HuH-7 (cell line): ENCODE results near the gene B4GALNT1.
"Not testable (repeated sequence)": the region's sequence is repeated elsewhere in the genome, so short reads cannot be mapped to it uniquely, and the experiment has no call there.

Source experiments
- DNase-seq: peaks from one replicate; pipeline ENCODE4 v3.0.0; 2011; ENCODE audit warnings: low spot score

B4GALNT1 gene

DNA sequence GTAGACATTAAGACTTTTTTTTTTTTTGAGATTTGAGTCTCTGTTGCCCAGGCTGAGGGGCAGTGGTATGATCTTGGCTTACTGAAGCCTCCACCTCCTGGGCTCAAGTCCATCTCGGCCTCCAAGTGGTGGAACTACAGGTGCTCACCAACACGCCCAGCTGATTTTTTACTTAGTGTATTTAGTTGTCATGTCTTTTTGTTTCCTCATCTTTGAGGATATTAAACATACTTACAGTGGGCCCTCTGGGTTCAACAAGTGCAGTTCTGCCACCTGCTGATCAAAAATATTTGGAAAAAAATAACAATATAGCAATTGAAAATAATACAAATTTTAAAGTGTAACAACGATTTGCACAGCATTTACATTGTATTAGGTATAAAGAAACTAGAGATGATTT lies 4.4 kb upstream of the B4GALNT1 start:
- DNase-seq = no peak

DNA sequence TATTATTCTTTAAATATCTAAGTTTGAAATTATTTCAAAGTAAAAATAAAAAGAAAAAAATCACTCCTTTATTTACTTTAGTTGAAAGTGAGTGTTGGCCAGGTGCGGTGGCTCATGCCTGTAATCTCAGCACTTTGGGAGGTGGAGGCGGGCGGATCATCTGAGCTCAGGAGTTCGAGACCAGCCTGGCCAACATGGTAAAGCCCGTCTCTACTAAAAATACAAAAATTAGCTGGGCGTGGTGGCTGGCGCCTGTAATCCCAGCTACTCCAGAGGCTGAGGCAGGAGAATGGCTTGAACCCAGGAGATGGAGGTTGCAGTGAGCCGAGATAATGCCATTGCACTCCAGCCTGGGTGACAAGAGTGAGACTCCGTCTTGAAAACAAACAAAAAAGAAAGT lies 3.7 kb upstream of the B4GALNT1 start:
- DNase-seq = not testable (repeated sequence)

DNA sequence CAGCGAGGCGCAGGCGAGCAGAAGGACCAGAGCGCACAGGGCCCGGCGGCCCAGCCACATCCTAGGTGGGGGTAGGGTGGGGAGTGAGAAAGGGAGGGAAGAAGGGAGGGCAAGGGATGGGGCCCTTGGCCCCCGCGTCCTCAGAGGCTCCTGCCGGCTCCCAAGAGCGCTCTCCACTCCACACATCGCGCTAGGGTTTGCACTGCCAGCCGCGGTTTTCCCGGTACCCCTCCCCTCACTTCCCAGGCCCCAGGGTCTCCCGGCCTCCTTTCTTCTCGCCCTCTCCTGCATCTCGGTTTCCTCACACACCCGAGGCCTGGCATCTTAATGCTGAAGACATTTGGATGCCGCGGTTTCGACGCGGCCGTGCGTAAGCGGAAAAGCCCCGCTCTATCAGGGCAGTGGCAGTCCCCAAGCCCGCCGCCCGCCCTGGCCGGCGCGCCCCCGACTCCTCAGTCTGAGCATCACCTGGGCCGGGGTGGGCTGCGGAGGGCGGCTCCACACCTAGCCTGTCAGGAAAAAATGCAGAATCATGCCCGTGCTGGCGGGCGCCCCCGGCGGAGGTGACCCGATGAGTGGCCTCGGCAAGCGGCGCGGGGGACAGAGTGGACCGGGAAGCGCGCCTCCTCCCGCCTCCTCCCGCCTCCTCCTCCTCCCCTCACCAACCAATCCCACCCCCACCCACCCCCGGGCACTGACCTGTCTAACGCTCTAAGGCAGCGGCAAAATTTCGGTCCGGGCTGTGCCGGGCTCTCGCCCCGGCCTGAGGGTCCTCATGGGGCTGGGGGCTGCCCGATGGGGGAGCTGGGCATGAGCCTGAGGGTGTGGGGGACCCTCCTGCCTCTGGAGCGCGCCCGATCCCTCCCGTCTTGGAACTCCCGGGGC lies 686 bp downstream of the B4GALNT1 start:
- DNase-seq = peak; percentile 66

DNA sequence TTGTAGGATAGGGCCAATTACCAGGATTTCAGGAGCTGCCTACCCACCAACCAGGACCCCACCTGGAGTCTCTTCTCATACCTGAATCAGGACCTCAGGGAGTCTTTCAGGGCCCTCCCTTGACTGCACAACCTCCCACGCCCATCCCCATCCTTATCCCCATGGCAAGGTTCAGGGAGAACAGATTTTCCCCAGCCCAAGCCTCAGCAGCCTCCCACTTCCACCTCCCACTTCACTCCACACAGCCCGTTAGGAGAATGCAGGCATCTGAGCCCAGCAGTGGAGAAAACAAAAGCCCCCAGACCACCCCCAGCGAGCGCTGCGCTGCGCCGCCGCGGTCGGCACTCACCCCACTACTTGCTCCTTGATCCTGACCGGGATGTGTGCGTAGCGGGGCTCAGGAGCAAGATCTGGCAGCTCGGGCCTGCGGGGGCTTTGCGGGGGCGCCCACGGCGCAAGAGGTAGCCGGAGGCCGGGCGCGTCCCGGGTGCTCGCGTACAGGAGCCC lies 1.4 kb downstream of the B4GALNT1 start:
- DNase-seq = peak; percentile 24

DNA sequence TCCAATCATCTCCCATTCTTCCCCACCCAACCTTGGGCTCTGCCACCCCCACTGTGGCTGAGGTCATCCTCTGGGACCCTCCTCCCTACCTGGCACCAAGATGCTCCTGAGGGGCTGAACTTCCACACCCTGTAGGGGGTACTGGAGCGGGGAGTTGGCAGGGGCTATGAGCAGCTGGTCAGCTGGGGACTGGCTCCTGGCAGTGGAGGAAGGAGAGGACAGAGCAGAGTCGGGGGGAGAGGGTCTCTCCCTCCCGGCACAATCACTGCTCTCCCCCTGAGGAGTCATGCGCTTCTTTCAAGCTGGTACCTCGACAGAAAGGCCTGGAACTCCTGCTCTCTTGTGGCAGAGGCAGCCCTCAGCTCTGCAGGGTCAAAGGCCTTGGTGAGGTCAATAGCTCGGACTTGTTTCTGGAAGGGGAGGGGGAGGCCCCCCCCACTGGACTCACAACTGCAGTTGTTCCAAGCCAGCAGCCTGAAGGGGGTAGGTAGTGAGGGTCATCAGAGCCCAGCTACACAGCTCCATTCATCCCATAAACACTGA lies 2.0 kb downstream of the B4GALNT1 start:
- DNase-seq = no peak

DNA sequence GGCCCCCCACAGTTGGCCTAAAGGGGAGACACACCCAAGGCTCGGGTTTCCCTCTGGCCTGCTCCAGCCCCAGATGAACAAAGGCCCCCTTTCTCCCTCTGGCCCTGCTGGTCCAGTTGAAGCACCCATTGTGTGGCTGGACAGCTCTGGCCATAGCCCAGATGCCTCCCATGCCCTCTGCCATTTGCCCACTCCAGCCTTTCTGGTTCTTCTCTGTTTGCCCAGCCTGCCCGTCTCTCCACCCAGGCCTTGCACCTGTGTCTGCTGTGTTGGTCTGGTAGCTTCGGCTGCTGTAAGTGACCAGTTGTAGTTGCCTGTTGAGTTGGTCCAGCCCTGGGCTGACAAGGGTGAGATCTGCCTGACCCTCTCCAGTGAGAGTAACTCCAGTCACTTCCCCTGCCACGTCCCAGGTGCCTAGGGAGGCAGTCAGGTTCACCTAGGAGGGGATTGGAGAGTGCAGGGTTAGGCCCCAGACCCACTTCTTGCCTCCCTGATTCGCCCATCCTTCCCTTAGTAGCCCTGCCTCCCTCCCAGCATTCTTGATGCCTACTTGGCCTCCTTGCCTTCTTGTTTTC lies 3.0 kb downstream of the B4GALNT1 start:
- DNase-seq = no peak

DNA sequence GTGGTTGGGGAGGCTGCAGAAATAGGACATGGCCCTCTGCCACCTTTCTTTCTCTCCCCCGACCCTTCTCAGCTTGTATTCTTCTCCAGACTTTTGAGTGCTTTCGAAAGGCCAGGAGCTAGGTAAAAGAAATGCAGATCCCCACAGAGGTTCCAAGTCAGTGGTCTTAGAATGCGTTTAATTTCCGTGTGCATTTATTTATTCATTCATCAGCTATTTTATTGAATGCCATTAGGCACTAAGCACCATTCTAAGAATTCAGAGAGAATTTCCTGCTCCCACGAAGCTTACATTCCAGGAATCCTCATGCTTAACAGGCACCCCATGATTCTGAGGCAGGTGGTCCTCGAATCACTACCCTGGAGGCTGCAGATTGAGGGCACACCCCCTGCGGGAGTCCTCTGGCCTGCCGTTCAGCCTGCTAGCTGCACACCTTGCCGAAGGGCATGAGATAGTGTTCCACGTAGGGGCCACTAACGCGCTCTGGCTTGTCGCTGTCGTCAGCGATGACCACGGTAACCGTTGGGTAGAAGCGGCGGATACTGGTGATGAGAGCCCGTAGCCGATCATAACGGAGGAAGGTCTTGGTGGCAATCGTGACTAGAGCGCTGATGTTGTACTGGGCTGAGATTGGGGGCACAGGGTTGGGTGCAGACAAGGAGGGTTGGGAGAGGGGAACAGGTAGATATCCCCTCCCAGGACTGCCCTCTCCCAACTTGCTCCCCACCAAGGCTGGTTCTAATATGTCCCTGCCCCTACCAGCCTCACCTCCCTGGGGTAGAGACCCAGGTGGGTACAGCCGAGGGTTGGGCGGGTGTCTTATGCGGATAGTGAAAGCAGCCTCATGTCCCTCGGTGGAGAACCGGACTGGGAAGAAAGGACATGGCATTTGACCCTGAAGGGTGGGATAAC lies 4.5 kb downstream of the B4GALNT1 start:
- DNase-seq = no peak

DNA sequence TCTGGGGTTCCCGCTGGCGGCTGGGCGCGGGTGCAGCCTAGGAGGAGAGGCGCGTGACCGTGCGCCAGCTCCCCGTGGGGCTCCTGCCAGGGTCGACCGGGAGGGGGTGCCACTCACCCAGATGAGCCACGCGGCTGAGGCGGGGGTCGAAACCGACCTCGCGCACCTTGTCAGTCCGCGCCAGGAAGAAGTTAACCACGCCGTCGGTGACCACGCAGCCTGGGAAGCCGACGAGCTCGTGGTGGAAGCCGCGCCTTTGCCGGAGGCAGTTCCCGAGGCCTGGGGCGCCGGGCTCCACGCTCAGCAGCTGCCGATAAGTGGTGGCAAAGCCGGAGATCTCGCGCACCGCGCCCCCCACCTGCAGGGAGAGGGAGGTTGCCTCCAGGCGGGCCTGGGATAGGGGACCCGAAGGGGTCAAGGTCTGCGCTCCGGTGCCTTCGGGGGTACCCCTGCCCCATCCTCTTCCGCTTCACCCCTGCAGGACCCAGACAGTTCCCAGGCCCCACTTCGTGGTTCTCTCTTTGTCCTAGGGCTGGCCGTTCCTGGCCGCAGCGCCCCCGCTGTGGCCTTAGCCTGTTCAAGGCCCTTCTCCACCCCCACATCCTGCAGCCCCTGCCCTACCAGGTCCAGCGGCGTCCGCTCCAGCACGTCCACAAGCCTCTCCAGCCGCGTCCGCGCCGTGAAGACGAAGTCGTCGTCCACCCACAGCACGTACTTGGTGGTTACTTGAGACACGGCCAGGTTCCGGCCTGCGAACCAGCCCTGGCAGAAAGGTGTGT lies 5.3 kb downstream of the B4GALNT1 start:
- DNase-seq = no peak

DNA sequence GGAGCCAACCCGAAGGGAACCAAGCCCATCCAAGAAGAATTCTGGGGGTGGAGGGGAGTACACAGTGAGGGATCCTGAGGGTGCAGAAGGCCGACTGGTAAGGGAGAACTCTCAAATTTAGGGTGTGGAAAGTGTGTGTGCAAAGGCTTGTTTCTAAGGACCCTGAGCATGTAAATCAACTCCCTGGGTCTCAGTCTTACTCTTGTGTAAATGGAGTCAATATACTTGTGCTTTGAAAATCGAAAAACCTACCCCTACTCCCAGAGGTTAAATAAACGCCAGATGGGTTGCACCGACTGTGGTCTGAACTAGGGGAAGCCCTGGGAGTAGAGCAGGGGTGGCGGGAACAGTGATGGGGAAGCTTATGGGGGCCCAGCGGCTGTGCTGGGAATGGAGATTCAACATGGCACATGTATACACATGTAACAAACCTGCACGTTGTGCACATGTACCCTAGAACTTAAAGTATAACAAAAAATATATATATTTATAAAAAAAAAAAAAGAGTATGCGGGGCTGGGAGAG lies 6.0 kb downstream of the B4GALNT1 start:
- DNase-seq = no peak

DNA sequence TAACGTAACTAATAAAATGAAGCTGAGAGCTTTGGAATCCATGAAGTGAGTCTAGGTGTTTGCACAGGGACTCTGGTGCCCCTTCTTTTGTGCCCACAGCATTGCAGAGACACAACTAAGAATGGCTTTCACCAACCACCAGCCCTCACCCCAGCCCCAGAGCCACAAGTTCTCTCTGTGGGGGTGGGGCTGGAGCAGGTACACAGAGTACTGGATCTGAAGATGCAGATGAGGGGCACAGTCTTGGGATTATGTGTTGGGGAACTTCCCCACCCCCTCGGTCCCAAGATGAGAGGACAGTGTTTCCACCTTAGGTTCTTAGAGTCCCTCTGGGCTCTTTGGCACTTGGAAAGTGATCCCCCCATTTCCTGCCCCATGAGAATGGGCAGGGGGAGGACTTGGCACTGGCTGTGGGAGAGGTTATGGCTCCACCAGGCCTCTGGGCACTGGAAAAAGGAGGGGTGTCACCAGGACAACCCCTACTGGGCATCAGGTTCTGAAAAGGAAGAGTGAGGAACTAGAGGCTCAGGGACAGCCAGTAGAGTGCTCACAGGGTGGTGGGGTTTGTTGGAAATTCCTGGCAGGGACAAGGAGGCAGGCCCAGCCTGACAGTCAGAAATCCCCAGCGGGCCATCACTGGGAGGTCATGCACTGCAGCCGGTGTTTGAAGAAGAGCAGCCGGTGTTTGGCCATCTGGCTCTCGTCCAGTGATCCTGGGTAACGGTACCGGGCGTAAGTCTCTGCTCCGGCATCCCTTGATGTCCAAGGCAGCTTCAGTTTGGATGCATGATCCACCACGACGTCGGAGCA lies 6.7 kb downstream of the B4GALNT1 start:
- DNase-seq = no peak

DNA sequence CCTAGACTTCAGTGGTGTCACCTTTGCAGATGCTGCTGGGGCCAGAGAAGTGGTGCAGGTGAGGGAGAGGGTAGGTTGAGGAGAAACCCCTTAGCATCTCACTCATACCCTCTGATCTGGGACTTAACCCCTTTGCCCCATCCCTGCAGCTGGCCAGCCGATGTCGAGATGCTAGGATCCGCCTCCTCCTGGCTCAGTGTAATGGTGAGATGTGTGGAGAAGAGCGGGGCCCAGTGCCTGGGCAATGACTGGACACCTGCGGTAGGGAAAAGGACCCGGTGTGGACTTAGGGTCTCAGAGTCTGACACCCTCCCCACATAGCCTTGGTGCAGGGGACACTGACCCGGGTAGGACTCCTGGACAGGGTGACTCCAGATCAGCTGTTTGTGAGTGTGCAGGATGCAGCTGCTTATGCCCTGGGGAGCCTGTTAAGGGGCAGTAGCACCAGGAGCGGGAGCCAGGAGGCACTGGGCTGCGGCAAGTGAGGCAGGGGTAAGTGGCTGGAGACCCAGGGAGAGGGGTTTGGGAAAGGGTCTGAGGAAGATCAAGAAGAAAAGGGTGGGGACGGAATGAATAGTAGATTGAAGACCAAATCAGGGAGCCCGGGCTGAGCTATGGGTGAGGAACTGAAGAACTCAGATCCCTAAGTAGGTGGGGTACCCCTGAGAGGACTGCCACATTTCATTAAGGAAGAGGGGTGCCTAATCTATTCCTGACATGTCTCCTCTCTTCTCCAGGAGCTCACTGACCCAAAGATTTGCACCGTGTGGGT lies 7.6 kb downstream of the B4GALNT1 start:
- DNase-seq = no peak

DNA sequence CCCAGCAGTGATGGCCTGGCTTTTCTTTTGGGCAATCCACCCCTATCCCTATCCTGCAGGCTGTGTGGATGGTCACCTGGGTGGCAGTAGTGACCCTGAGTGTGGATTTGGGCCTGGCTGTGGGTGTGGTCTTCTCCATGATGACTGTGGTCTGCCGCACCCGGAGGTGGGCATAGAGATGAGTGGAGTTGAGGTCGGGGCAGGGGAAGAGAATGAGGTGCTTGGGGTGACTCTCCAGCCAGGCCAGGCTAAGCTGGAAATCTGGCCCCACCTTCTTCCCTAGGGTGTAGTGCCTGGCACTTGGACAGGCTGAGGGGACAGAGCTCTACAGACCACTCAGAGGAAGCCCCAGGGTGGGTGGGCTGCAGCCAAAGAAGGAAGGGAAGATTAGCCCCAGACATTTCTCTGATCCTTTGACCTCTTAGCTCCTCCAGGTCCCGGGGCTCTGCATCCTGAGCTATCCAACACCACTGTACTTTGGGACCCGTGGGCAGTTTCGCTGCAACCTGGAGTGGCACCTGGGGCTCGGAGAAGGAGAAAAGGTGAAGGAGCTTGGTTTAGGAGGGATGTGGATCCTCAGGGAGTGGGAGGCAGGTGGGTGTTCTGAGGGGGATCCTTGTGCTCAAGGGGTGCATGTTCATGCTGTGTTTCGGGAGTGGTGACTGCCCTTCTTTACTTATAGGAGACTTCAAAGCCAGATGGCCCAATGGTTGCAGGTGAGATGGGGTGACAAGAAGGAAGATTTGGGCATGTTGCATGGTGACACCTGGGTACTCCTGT lies 8.4 kb downstream of the B4GALNT1 start:
- DNase-seq = no peak

DNA sequence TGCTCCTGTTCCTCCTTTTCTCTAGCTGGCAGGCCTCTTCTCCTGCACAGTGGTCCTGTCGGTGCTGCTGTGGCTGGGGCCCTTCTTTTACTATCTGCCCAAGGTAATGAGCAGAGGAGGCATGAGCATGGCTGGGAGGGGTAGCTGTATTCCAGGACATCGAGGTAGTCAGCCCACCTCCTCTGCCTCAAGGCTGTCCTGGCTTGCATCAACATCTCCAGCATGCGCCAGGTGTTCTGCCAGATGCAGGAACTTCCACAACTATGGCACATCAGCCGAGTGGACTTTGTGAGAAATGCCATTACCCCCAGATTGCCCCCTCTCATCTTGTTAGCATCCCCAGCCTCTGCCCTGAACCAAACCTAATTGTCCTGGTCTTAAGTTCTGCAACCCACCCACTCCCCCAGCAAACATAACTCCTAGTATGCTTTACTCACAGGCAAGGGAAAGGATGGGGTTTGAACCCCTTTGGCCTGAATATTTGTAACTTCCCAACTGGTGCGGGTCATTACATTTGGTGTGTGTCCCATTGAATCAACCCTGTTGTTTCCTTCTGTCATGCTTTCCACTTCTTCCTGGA lies 9.1 kb downstream of the B4GALNT1 start:
- no peak for DNase-seq

DNA sequence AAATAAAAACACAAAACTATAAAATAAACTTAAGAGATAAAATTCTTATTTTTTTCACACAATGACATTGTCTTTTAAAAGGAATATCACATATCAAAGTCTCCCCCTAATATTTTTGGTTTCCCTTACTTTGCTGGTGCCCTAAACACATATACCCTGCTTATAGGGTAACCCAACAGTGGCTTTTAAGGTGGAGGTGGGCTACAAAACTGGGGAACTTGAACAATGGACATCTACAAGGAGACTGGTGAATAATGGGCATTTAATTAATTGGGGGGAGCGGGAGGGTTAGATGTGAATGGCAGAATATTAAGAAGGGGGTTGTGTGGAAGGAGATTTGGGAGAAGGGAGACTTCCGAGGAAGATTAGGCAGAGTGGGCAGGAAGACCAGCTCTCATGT lies 9.6 kb downstream of the B4GALNT1 start:
- no peak for DNase-seq

DNA sequence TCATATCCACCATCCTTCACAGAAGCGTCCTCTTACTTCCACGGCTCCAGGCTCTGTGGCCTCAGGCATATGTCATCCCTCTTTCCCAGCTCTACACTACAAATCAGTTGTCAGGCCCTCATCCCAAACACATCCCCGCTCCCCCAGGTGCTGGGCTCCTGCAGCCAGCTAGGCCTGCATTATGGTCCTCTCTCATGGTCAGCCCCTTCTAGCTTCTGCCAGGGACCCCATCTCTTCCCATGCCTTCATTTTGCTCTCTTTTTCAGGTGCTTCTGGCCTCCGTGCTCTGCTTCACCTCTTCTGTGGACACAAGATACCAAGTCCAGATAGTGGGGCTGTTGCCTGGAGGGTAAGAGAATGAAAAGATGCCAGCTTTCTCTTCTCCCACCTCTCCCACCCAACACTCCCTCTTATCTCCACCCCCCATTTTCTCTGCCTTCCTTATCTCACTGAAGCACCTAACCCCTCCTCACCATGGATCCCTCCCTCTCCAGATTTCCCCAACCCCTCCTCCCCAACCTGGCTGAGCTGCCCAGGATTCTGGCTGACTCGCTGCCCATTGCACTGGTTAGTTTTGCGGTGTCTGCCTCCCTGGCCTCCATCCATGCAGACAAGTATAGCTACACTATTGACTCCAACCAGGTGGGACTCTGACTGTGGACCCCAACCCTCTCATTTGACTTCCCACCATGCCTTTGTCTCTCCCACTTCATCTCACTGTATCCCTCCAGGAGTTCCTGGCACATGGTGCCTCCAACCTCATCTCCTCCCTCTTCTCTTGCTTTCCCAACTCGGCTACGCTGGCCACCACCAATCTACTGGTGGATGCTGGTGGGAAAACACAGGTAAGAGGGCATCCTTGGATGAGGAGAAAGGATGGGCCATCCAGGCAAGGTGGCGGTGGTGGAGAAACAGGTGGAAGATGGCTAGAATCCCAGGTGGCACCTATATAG lies 10.4 kb downstream of the B4GALNT1 start:
- no peak for DNase-seq

DNA sequence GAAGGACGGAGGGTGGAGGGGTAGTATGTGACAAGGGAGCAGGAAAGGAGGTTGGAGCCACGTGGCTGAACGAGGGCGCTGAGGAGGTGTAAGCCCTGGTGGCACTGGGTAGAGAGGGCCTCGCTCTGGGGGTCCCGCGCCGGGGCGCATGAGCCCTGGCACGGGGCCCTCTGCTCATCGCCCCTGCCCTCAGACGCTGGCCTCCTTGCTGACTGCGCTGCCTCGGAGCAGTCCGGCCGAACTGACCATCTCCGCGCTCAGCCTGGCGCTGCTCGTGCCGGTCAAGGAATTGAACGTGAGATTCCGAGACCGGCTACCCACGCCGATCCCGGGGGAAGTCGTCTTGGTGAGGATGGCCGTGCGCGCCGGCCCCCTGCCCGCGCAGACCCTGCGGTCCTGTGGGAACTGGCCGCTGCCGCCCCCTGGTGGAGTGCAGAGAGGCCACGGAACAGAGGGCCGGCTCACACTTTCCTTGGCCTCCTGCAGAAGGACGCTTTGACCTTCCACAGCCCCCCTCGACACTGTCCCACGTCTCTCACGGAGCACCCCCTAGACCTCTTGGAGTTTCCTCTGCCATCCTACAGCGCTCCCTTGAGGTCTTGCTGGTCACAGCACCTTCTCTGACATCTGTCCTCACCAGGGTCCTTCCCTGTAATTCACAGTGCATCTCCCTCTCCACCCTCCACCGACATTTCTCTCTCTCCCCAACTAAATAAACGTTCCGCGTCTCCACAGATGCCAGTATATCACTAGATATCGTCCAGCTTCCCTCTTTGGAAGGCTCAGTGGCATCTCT lies 11.3 kb downstream of the B4GALNT1 start:
- peak; percentile 97 for DNase-seq
